Glomerular endothelial cell (primary cell): ENCODE measurements around the gene GAL3ST3. TPM values are rescaled to one million over a fixed set of nuclear protein-coding genes. Genes with fewer than 3 reads are reported as not detected.
"Not testable (repeated sequence)": the region's sequence is repeated elsewhere in the genome, so short reads cannot be mapped to it uniquely, and the experiment has no call there.

ENCODE experiments used
- DNase-seq: peaks from one replicate; pipeline ENCODE4 v3.0.0-alpha.2; 2011; ENCODE audit warnings: low read depth, low spot score; ENCODE audit errors: extremely low read depth
- total RNA-seq: library from RNA; depleted of rRNA; stranded (reverse); fragments of >200 nt; gene quantifications from 2 replicates; pipeline ENCODE4 v1.2.3, GENCODE V29; 2015

The GAL3ST3 gene
- total RNA-seq, 1 donor from 2014 or later: 0.23 TPM

DNA sequence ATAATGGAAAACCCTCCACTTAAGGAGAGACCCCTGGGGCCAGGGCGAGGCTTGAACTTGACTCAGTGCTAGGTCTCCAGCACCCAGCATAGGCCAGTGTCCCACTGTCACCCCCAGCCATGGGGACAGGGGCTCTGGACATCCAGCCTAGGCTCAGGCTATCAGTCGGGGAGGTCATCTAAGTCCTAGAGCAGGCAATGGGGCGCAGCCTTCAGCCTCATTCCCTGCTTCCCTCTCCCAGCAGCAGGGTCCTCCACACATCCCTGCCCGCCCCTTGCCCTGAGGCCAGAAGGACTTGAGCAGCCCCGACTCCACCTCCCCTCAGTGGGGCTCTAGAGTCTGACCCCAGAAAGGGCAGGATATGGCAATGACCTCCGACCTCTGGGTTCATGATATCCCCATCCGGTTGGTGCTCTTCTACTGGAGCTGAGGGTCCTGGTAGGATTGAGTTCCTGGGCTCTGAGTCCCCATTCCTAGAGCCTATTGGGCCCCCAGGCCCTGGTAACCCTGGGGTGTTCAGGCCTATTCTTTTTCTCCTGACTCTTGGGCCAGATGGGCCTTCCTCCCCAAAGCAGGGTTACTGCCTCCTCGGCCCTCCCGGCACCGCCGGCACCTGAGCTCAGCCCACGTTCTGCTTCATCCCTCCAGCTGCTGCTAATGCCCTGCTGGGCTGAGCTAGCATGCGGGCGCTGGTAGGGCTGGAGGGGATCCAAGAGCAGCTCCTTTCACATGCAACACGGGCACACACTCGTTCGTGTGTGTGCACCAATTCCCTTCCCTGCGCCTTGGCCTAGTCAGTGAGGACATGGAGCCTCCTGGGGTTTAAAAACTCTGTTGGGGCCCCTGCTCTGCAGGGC lies 32.8 kb downstream of the GAL3ST3 start:
- no peak for DNase-seq

DNA sequence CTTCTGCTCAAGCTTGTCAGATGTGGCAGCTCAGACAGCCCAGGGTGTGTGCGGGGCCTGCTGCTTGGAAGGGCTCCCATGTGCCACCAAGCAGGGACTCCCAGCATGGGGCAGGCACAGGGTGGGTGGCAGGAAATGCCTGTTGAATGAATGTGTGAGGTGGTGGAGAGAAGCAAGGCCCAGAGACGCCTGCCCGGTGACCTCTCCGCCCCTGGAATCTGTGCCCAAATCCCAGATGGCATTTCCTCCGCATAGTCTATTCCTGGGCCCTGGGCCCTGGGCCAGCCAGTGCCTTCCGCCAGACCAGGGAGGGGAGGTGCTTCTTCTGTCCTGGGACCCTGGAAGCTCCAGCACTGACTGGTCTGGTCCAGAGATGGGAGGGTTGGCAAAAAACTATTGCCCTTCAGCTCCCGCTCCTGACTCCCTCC lies 33.5 kb downstream of the GAL3ST3 start:
- no peak for DNase-seq

DNA sequence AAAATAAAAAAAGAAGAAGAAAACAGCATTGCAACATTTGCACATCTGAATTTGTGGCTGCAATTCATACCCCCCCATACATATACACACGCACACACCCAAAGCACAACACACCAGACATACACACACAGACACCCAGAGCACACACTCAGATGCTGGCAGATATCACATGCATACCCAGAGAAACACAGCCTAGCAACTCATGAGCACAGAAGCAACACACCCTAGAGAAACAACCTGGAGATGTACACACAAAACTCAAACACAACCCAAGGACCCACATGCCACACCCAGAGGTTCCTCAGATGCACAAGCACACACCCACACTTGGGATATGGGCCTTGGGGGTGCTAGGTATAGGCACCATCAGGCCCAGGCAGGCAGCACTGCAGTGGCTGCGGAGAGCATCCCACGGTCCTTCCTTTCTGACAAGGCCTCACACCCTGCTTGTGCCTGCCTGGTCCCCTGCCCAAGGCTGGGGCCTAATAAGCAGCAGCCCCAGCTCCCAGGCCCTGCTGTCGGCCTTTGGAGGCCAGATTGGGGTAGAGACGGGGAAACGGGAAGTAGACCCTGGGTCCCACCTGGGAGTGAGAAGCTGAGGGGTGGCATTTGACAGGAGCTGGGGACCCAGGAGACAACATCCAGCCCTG lies 34.0 kb downstream of the GAL3ST3 start:
- no peak for DNase-seq

DNA sequence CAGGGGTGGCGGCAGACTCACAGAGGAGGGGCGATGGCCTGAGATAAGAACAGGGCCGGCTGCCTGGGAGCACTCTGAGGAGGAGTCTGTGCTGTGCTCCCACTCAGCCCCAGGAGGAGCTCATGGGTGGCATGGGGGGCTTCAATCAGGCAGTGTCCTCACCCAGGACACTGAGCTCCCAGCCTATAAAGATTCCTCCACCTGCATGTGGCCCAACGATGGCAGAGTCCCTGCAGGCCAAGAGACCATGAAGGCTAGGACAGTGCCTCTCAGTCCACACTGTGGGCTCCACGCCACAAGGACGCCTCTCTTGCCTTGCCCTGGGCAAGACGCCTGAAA lies 35.2 kb downstream of the GAL3ST3 start:
- no peak for DNase-seq

DNA sequence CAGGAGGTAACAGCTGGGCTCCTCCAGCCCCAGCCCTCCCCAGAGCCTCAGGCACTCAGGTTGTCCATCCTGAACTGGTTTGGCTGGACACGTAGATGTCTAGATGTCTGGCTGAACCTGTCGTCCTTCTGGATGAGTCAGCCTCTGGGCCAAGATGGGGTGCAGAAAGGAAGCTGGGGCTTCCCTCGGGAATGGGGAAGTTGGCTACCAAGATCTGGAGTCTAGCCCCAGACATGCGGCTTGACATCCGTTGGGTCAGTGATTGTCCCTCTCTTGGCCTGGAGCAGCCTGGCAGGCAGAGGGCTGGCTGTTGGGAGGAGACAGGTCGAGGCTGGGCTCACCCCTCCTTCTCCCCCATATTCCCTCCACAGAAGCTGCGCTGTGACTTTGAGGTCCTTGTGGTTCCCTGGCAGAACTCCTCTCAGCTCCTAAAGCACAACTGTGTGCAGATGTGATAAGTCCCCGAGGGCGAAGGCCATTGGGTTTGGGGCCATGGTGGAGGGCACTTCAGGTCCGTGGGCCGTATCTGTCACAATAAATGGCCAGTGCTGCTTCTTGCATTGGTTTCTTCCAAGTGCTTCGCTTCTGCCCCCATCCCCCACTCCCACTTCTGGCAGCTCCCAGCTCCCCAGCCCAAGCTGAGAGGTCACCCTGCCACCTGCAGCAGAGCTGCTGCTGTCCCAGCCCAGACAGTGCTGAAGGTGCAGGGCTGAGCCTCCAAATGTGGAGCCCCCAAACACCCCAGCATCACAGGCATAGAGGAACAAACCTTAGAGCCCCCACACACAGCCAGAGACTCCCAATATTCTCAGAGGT lies 35.8 kb downstream of the GAL3ST3 start:
- no peak for DNase-seq

DNA sequence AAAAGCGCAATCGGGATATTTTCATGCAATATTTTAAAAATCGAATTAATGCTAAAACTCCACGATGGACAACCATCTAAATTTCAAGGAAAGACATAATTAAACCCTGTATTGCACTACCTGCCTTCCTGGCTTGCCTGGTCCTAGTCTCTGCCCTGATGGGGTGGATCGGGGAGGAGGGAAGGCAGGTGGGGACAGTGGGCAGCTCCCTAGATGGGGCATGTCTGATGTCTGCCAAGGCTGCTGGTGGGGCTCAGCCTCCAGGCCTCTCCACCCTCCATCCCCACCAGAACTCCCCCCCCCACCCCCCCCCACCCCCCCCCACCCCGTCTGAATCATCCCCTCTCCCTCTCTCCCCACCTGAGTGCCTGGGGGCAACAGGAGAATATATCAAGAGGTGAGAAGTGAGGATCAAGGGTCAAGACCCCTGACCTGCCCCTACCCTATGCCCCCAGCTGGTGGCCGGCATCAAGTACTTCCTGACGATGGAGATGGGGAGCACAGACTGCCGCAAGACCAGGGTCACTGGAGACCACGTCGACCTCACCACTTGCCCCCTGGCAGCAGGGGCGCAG lies 36.5 kb downstream of the GAL3ST3 start:
- no peak for DNase-seq

DNA sequence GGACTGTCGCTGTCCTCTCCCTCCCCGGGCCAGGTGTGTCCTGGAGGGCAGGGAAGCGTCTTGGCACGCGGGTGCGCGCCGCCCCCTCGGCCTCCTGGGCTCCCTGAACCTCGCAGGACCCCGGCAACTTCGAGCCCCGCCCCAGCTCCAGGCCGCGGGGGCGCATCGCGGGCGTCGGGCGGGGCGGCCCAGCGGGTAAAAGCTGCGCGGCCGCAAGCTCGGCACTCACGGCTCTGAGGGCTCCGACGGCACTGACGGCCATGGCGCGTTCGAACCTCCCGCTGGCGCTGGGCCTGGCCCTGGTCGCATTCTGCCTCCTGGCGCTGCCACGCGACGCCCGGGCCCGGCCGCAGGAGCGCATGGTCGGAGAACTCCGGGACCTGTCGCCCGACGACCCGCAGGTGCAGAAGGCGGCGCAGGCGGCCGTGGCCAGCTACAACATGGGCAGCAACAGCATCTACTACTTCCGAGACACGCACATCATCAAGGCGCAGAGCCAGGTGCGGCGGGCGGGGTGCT lies 37.1 kb downstream of the GAL3ST3 start, which contains the start of gene CST6:
Gene CST6 (plus strand): TSS at position 224 of the 519 bp plus-strand sequence. CDS start 37 bp downstream, at position 261.
- no peak for DNase-seq

DNA sequence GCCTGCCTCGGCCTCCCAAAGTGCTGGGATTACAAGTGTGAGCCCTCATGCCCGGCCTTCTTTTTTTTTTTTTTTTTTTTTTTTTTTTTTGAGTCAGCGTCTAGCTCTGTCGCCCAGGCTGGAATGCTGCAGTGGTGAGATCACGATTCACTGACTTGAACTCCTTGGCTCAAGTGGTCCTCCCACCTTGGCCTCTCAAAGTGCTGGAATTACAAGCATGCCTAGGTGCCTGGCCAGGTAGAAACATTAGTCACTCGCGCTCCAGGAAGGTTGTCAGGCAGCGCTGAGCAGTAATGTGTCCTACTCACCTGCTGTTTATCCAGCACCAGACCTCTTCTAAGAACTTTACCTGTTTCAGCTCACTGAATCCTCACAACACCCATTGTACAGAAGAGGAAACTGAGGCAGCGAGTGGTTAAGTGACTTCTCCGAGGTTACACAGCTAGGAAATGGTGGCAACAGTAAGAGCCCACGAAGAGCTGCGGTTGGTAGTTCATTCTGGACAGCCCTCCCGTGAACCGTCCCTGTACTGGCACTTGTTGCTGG lies 37.6 kb downstream of the GAL3ST3 start:
- no peak for DNase-seq

DNA sequence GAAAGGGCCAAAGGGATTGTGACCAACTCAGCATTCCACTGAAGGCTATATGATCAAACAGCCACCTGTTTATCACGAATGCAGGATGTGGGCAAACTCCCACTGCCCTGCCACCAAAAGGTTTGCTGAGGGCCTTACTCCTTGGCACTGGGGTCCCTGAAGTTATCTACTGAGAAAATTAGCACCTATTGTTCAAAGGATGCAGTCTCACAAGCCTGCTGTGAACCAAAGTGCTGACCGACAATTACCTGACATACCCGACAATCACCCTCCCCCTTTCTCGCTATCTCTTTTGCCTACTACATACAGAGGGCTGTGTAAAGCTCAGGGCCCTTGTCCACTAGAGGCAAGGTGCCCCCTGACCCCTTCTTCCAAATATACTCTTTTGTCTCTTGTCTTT lies 38.9 kb downstream of the GAL3ST3 start:
- not testable (repeated sequence) for DNase-seq

DNA sequence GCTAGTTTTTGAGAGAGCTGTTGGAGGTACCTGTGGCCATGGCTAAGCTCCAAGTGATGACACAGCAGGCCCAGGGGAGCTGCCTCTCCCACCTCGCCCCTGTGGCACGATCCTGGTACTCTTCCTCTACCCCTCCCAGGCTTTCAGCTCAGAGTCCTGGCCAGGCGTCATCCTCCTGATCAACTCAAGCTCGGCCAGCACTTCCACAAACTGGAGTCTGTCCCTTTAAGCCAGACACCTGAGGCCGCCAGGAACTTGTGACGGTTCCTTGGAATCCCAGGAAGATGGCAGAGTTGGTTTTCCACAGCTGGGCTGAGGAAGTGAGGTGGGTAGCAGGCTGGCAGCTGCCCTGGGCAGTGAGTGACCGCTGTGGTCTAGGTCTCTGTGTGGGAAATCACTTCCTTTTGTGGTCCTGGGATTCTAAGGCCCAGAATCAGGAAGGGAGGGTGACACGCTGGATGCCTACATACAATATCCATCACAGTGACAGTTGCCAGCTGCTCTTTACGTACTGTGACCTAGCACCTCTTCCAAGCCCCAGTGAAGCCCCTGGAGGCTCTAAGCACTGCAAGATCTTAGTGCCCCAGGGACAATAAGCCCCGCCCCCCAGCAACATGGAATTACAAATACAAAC lies 40.4 kb downstream of the GAL3ST3 start:
- DNase-seq: no peak

DNA sequence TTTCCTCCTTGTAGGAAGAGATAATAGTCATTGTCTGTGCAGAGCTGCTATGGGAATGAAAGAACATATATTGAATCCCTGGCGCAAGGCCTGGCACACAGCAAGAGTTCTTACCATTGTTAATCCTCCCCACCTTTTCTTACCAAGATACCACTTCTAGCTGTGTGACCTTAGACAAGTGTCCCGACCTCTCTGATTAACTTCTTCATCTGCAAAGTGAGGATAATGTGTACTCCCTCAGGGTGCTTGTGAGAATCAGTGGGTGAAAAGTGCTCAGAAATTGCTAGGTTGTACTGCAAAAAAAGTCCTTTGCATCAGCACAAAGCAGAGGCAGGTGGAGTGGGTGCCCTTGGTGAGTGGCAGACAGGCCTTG lies 40.9 kb downstream of the GAL3ST3 start:
- DNase-seq: no peak

DNA sequence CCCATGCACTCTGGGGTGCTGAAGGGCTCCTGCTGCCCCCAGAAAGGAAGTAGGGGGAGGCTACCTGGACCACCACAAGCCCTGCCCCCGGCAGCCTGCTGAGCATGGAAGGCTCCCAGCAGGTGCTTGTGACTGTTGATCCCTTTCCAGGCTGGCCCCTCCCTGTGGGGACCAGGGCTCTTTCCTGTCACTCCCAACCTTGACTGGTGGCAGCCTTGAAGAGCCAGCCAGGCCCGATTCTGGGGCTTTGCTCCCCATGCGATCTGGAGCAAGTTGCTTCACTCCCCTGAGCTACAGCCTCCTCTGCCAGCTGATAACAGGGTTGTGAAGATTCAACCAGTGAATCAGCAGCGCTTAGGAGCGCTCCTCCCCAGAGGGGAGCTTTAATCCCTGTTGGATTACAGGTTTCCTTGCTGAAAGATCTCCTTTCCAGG lies 41.7 kb downstream of the GAL3ST3 start:
- DNase-seq: no peak

DNA sequence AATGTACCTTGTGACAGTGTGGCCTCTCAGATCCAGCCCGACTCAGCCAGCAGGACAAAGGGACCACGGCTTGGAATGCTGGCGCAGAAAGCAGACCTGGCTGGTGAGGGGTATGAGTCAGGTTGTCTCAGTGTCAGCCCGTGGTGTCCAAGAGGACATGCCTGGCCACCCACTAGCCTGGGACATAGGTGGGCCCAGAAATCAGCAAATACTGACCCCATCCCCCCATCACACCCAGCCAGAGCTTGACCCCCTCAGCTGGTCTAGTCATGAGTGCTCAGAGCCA lies 42.1 kb downstream of the GAL3ST3 start:
- DNase-seq: no peak

DNA sequence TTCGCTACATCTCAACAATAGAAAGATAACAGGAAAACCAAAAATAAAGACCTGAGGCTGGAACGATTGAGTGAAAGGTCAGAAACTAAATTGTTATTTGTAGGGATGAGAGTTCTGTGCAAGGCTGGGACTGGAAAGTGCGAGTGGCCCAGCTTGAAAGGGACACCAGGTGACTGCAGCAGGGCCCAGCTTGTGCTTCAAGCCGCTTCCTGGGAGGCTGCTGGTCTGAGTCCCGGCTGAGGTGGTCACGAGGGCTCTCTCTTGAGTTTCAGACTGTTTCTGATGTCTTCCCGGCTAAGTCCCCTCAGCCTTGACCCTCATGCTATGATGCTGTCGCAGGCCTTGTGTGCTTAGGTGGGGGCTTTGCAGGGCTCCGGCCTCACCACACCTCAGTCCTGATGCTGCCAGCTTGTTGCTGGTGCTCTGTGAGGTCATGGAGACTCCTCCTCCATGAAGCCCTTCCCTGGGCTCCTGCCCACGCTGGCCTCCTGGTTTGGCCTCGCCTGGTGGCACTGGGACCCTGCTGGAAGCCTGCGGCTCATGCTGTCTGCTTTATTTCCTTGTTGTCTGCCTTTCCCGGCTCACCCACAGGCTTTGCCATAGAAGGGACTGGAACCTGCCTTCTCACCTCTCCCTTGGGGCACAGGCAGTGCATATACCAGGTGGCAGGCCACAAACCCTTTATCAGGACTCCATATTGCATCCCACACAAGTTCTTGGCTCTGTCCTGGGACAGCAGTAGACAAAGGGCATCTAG lies 42.6 kb downstream of the GAL3ST3 start:
- no peak for DNase-seq

DNA sequence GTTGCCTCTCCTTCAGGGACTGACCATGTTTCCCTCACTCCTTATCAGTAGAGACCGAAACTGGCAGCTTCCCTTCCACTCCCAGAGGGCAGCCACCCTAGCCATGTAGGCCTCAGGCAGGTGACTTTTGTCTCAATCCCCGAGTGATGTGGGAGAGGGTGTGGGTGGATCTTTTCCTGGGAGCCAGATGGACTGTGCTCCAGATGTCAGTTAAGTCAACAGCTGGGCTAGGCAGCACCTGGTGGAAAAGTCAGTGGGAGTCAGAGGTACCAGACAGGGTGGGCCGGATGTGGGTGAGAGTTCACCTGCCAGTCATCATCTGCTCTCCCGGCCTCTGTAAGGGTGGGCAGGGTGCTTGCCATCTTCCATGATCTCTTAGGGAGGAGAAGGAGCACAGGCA lies 44.8 kb downstream of the GAL3ST3 start:
- DNase-seq: no peak

DNA sequence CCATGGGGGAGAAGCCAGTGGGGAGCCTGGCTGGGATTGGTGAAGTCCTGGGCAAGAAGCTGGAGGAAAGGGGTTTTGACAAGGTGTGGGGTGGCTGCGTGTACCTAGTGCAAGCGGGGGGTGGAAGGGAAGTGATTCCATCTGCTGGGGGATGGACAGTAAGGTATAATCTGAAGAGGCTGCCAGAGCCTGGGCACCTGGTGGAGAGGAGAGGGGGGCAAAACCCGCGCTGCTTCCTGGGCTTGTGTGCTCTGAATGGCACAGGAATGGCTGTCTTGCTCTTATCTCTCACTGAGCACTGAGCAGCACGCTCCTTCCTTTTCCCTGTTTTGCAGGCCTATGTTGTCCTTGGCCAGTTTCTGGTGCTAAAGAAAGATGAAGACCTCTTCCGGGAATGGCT lies 45.7 kb downstream of the GAL3ST3 start:
- DNase-seq: no peak

DNA sequence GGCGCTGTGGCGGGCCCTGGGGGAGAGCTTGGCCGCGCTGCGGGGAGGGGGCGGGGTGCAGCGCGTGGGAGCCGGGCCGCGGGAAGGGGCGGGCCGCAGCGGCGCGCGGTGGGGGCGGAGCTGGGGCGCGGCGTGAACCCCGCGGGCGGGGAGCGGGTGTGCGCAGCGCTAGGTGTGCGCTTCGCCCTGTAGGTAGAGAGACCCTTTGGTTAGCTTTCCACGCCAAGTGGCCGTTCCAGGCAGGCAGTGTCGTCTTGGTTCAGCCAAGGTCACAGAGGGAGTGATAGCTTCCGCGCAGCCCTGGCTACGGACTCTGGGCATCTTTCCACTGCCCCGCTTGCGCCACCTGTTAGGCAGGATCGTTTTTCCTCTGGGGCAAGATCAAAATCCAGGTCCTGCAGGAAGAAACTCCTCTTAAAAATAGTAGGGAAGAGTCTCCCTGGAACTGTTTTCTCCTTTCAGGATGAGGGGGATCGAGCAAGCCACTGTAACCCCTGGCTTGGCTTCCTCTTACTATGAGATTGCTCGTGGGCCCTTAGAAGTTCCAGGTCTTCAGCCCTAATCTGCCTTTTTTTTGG lies 46.2 kb downstream of the GAL3ST3 start:
- no peak for DNase-seq

DNA sequence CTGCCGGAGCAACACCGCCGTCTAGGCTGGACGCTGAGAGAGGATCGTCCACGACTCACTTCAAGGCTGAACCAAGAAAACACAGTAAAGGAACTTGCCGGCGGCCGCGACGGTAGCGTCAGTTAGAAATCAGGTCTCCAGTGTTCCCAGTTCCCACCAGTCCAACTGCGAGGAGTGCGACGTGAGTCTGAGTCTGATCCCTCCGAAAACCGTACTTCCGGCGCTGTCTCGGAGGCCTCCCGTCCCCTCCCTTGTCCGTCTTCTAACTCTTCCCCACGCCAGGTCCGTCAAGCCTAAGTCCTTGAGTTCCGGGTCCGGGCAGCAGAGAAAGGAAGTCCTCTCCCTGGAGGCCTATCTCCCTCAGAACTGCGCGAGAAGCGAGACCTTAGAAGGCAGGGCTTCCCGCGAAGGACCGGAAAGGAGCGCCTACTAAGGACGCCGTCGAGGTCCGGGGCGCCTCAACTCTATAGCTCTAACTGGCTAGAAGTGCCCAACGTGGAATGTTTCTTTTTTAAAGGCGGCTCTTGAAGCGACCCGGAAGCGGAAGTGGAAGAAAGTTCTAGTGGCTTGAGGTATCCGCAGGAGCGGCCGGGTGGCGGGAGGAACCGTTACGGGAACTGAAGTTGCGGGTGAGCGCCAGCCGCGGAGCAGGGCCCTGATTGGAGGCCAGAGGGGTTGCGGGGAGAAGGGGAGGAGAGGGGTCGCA lies 46.9 kb downstream of the GAL3ST3 start, which contains the start of the genes BANF1 and EIF1AD:
Gene BANF1 (plus strand): TSS at position 562 of the 706 bp plus-strand sequence. CDS start 748 bp downstream, outside the sequence.
Gene EIF1AD (minus strand): TSS at position 216 of the 706 bp plus-strand sequence. CDS start 1,768 bp downstream, outside the sequence.
- DNase-seq: peak; percentile 91
